GM21717 (cell line): Measurements from ENCODE around the gene UNC79.

Experiments
- ATAC-seq: cut with Tn5 transposase; IDR thresholded peaks from one replicate; pipeline ENCODE4 v1.9.1; 2021; ENCODE audit warnings: mild to moderate bottlenecking, moderate library complexity; ENCODE audit not compliant: unreplicated experiment

The UNC79 gene

GRCh38 chr14:93705513-93706156 is 274.9 kb downstream of the UNC79 start:
- no peak for ATAC-seq

- no peak for ATAC-seq
Observed at GRCh38 chr14:93706360-93706955, 275.7 kb downstream of the UNC79 start.

- no peak for ATAC-seq
Observed at GRCh38 chr14:93707475-93707874, 276.7 kb downstream of the UNC79 start.

- no peak for ATAC-seq
Observed at GRCh38 chr14:93708311-93708734, 277.6 kb downstream of the UNC79 start.

GRCh38 chr14:93708800-93709199 is 278.1 kb downstream of the UNC79 start:
- ATAC-seq: no peak

- no peak for ATAC-seq
Observed at GRCh38 chr14:93709249-93709648, 278.5 kb downstream of the UNC79 start.

GRCh38 chr14:93712079-93712837 is 281.5 kb downstream of the UNC79 start:
- no peak for ATAC-seq

GRCh38 chr14:93712838-93713724 is 282.3 kb downstream of the UNC79 start:
- no peak for ATAC-seq

- ATAC-seq: no peak
Observed at GRCh38 chr14:93713726-93714405, 283.1 kb downstream of the UNC79 start.

GRCh38 chr14:93714605-93715004 is 283.9 kb downstream of the UNC79 start:
- ATAC-seq: no peak

- no peak for ATAC-seq
Observed at GRCh38 chr14:93715279-93715927, 284.7 kb downstream of the UNC79 start.

GRCh38 chr14:93716002-93716745 is 285.4 kb downstream of the UNC79 start:
- no peak for ATAC-seq

GRCh38 chr14:93716746-93717667 is 286.3 kb downstream of the UNC79 start:
- no peak for ATAC-seq

GRCh38 chr14:93717668-93718320 is 287.1 kb downstream of the UNC79 start:
- no peak for ATAC-seq

GRCh38 chr14:93719256-93719655 is 288.5 kb downstream of the UNC79 start:
- no peak for ATAC-seq

GRCh38 chr14:93720076-93720815 is 289.5 kb downstream of the UNC79 start:
- no peak for ATAC-seq

- ATAC-seq: no peak
Observed at GRCh38 chr14:93720981-93721483, 290.3 kb downstream of the UNC79 start.
